IPS-15b (cell line): Measurements from ENCODE around the gene BACH1.
"Not testable (repeated sequence)": the region's sequence is repeated elsewhere in the genome, so short reads cannot be mapped to it uniquely, and the experiment has no call there.

Source experiments
- H3K27me3 ChIP-seq: one replicate; pipeline ENCODE4 v1.6.1; 2013; ENCODE audit warnings: low read length; ENCODE audit not compliant: control insufficient read depth, insufficient read depth
- H3K36me3 ChIP-seq: one replicate; pipeline ENCODE4 v1.6.1; 2013; ENCODE audit warnings: low read length; ENCODE audit not compliant: control insufficient read depth, insufficient read depth
- H3K4me1 ChIP-seq: one replicate; pipeline ENCODE4 v1.6.1; 2013; ENCODE audit warnings: mild to moderate bottlenecking, low read length; ENCODE audit not compliant: control insufficient read depth, insufficient read depth
- H3K4me3 ChIP-seq: one replicate; pipeline ENCODE4 v1.5.1; 2013; ENCODE audit warnings: low read depth, low read length
- H3K9ac ChIP-seq: one replicate; pipeline ENCODE4 v1.6.1; 2013; ENCODE audit warnings: low read depth, mild to moderate bottlenecking, low read length
- H3K9me3 ChIP-seq: one replicate; pipeline ENCODE4 v1.6.1; 2013; ENCODE audit warnings: mild to moderate bottlenecking, low read length; ENCODE audit not compliant: control insufficient read depth, insufficient read depth

BACH1 gene

GRCh38 chr21:29356810-29357209, 58.1 kb downstream of the BACH1 start:
- not testable (repeated sequence) for H3K9me3 ChIP-seq, H3K4me3 ChIP-seq, H3K4me1 ChIP-seq, H3K36me3 ChIP-seq, H3K9ac ChIP-seq, H3K27me3 ChIP-seq

GRCh38 chr21:29359718-29360117, 61.0 kb downstream of the BACH1 start:
- H3K9ac ChIP-seq, result no peak overlapping the region
- no peak overlapping the region for H3K4me3 ChIP-seq
- no peaks in the 10 kb centered on the region for H3K27me3 ChIP-seq
- no peaks in the 10 kb centered on the region for H3K9me3 ChIP-seq
- H3K4me1 ChIP-seq, result no peaks in the 10 kb centered on the region
- H3K36me3 ChIP-seq, result no peaks in the 10 kb centered on the region

GRCh38 chr21:29360799-29361765, 62.4 kb downstream of the BACH1 start:
- Histone ChIP-seq H3K4me1 (no peaks in the 10 kb centered on the region), H3K27me3 (no peaks in the 10 kb centered on the region)

GRCh38 chr21:29362758-29363157, 64.0 kb downstream of the BACH1 start:
- no peaks in the 10 kb centered on the region for H3K27me3 ChIP-seq
- H3K36me3 ChIP-seq, result no peaks in the 10 kb centered on the region
- no peak overlapping the region for H3K4me3 ChIP-seq
- no peaks in the 10 kb centered on the region for H3K4me1 ChIP-seq
- H3K9me3 ChIP-seq, result no peaks in the 10 kb centered on the region
- H3K9ac ChIP-seq, result no peak overlapping the region

More at GRCh38 chr21:29360799-29361765, 62.4 kb downstream of the BACH1 start:
- H3K9me3 ChIP-seq, result no peaks in the 10 kb centered on the region
- H3K9ac ChIP-seq, result no peak overlapping the region
- H3K36me3 ChIP-seq, result no peaks in the 10 kb centered on the region
- H3K4me3 ChIP-seq, result no peak overlapping the region

GRCh38 chr21:29365661-29366265, 67.0 kb downstream of the BACH1 start:
- H3K9me3 ChIP-seq, result no peaks in the 10 kb centered on the region
- H3K4me1 ChIP-seq, result no peaks in the 10 kb centered on the region
- no peaks in the 10 kb centered on the region for H3K27me3 ChIP-seq
- H3K4me3 ChIP-seq, result no peak overlapping the region
- no peak overlapping the region for H3K9ac ChIP-seq
- no peaks in the 10 kb centered on the region for H3K36me3 ChIP-seq

- H3K4me1 ChIP-seq, result no peaks in the 10 kb centered on the region
- H3K9ac ChIP-seq, result no peak overlapping the region
- no peaks in the 10 kb centered on the region for H3K36me3 ChIP-seq
- no peaks in the 10 kb centered on the region for H3K27me3 ChIP-seq
- H3K4me3 ChIP-seq, result no peak overlapping the region
- H3K9me3 ChIP-seq, result no peaks in the 10 kb centered on the region
Measured at GRCh38 chr21:29366532-29366931, 67.8 kb downstream of the BACH1 start.

GRCh38 chr21:29367335-29367734, 68.6 kb downstream of the BACH1 start:
- no peak overlapping the region for H3K4me3 ChIP-seq
- H3K9ac ChIP-seq, result no peak overlapping the region
- H3K4me1 ChIP-seq, result no peaks in the 10 kb centered on the region
- no peaks in the 10 kb centered on the region for H3K36me3 ChIP-seq
- no peaks in the 10 kb centered on the region for H3K9me3 ChIP-seq
- no peaks in the 10 kb centered on the region for H3K27me3 ChIP-seq

GRCh38 chr21:29368906-29369305, 70.2 kb downstream of the BACH1 start:
- H3K4me1 ChIP-seq, result no peaks in the 10 kb centered on the region
- no peak overlapping the region for H3K9ac ChIP-seq
- H3K36me3 ChIP-seq, result peaks cover 4% of the 10 kb centered on the region
- no peak overlapping the region for H3K4me3 ChIP-seq
- H3K27me3 ChIP-seq, result no peaks in the 10 kb centered on the region
- no peaks in the 10 kb centered on the region for H3K9me3 ChIP-seq

GRCh38 chr21:29371464-29371863, 72.7 kb downstream of the BACH1 start:
- Histone ChIP-seq H3K27me3 (no peaks in the 10 kb centered on the region), H3K4me3 (no peak overlapping the region), H3K9ac (no peak overlapping the region), H3K36me3 (peaks cover 4% of the 10 kb centered on the region), H3K4me1 (peaks cover 2% of the 10 kb centered on the region), H3K9me3 (no peaks in the 10 kb centered on the region)

GRCh38 chr21:29372063-29372802, 73.5 kb downstream of the BACH1 start:
- Histone ChIP-seq H3K36me3 (peaks cover 4% of the 10 kb centered on the region), H3K27me3 (no peaks in the 10 kb centered on the region), H3K9ac (no peak overlapping the region), H3K4me1 (peaks cover 2% of the 10 kb centered on the region), H3K4me3 (no peak overlapping the region), H3K9me3 (no peaks in the 10 kb centered on the region)

- Histone ChIP-seq H3K36me3 (peaks cover 4% of the 10 kb centered on the region), H3K27me3 (no peaks in the 10 kb centered on the region), H3K4me1 (peaks cover 2% of the 10 kb centered on the region), H3K9me3 (no peaks in the 10 kb centered on the region), H3K9ac (no peak overlapping the region), H3K4me3 (no peak overlapping the region)
Measured at GRCh38 chr21:29374481-29374880, 75.8 kb downstream of the BACH1 start.
